SK-N-SH (cell line): Measurements from ENCODE around the gene ACSS1. TPM values are rescaled to one million over a fixed set of nuclear protein-coding genes. Genes with fewer than 3 reads are reported as not detected.

Experiments used
- CTCF ChIA-PET: fragments of 300-600, 350-600 bp; formaldehyde crosslinking; extraction: SDS; loops from one replicate; lab custom pipeline; 2021; lab: Yijun Ruan, JAX
- POLR2A ChIA-PET: fragments of 350-600 bp; sonication (Branson Sonifier 250); formaldehyde crosslinking; extraction: SDS; loops from one replicate; lab custom pipeline; 2020; ENCODE audit warnings: antibody characterized with exemption, inconsistent platforms; lab: Yijun Ruan, JAX
- DNase-seq: peaks from one replicate; pipeline ENCODE4 v3.0.0; 2012
- H2AFZ ChIP-seq: fragments of 200-600 bp; sonication (generic); 2 replicates; pipeline ENCODE4 v1.8.1; 2016; ENCODE audit warnings: antibody characterized with exemption, mild to moderate bottlenecking, low read depth
- H3F3A ChIP-seq: fragments of 200-600 bp; sonication (generic); replicated peaks from 2 replicates; pipeline ENCODE3; 2016; ENCODE audit warnings: antibody characterized with exemption, mild to moderate bottlenecking; ENCODE audit not compliant: insufficient read depth
- H3K27ac ChIP-seq, 2 experiments: fragments of 200-500 bp in 1 of 2; fragments of 200-600 bp in 1 of 2; sonication (Bioruptor generic) in 1 of 2; sonication (generic), shearing (Covaris generic) in 1 of 2; 2 replicates each; pipeline versions ENCODE4 v1.5.1 to v1.6.1; 2014 to 2016; ENCODE audit warnings: low read depth in 2 of 2, inconsistent platforms in 1 of 2, low read length in 1 of 2, mild to moderate bottlenecking in 1 of 2, mixed read lengths in 1 of 2
- H3K27me3 ChIP-seq: fragments of 200-600 bp; sonication (generic), shearing (Covaris generic); 2 replicates; pipeline ENCODE4 v1.6.1; 2016; ENCODE audit warnings: mixed run types; ENCODE audit not compliant: insufficient read depth
- H3K36me3 ChIP-seq, 2 experiments: fragments of 200-500 bp in 1 of 2; fragments of 200-600 bp in 1 of 2; sonication (Bioruptor generic) in 1 of 2; sonication (generic) in 1 of 2; replicated peaks in 1 of 2; 2 replicates each; pipeline versions ENCODE3 to v1.5.1; 2014 to 2016; ENCODE audit warnings: low read length in 1 of 2, mild to moderate bottlenecking in 1 of 2; ENCODE audit not compliant: insufficient read depth in 2 of 2, control insufficient read depth in 1 of 2
- H3K4me1 ChIP-seq, 2 experiments: fragments of 200-500 bp in 1 of 2; fragments of 200-600 bp in 1 of 2; sonication (Bioruptor generic) in 1 of 2; sonication (generic), shearing (Covaris generic) in 1 of 2; 2 replicates each; pipeline versions ENCODE4 v1.5.1 to v1.6.1; 2014 to 2016; ENCODE audit warnings: low read depth in 1 of 2, low read length in 1 of 2, mixed run types in 1 of 2; ENCODE audit not compliant: insufficient read depth in 2 of 2, control insufficient read depth in 1 of 2
- H3K4me2 ChIP-seq: fragments of 200-600 bp; sonication (generic), shearing (Covaris generic); 2 replicates; pipeline ENCODE4 v1.6.1; 2017; ENCODE audit warnings: mixed run types
- H3K4me3 ChIP-seq, 2 experiments: fragments of 200-500 bp in 1 of 2; fragments of 200-600 bp in 1 of 2; sonication (Bioruptor generic) in 1 of 2; sonication (generic), shearing (Covaris generic) in 1 of 2; 2 replicates each; pipeline versions ENCODE4 v1.5.1 to v1.8.1; 2014 to 2016; ENCODE audit warnings: low read depth in 2 of 2, inconsistent platforms in 1 of 2, low read length in 1 of 2, mild to moderate bottlenecking in 1 of 2, mixed read lengths in 1 of 2, moderate library complexity in 1 of 2
- H3K79me2 ChIP-seq: fragments of 200-600 bp; sonication (generic); 2 replicates; pipeline ENCODE4 v1.8.1; 2017; ENCODE audit warnings: mild to moderate bottlenecking; ENCODE audit not compliant: insufficient read depth
- H3K9ac ChIP-seq: fragments of 200-600 bp; sonication (generic); 2 replicates; pipeline ENCODE4 v1.6.1; 2017; ENCODE audit warnings: mixed run types
- H3K9me2 ChIP-seq: fragments of 200-600 bp; sonication (generic); 2 replicates; pipeline ENCODE4 v1.6.1; 2017; ENCODE audit warnings: mixed run types
- H3K9me3 ChIP-seq: fragments of 200-600 bp; sonication (generic); 2 replicates; pipeline ENCODE4 v1.6.1; 2017; ENCODE audit warnings: mixed run types, mild to moderate bottlenecking, moderate library complexity
- H4K20me1 ChIP-seq: fragments of 200-600 bp; sonication (generic); 2 replicates; pipeline ENCODE4 v1.6.1; 2017; ENCODE audit warnings: mild to moderate bottlenecking, mixed run types; ENCODE audit not compliant: insufficient read depth
- FOSL2 ChIP-seq: IDR thresholded peaks from 2 replicates; pipeline ENCODE4 v1.4.0; 2012; ENCODE audit warnings: low read depth, mild to moderate bottlenecking, moderate library complexity, borderline replicate concordance
- GATA2 ChIP-seq: sonication (generic); formaldehyde crosslinking; IDR thresholded peaks from 2 replicates; pipeline ENCODE4 v1.5.0; 2020; ENCODE audit warnings: mild to moderate bottlenecking, missing genetic modification reagents
- NRF1 ChIP-seq: IDR thresholded peaks from 2 replicates; pipeline ENCODE4 v1.6.1; 2012; ENCODE audit warnings: low read depth, mild to moderate bottlenecking, low read length
- PBX3 ChIP-seq: IDR thresholded peaks from 2 replicates; pipeline ENCODE4; 2012
- POLR2AphosphoS5 ChIP-seq: IDR thresholded peaks from 2 replicates; pipeline ENCODE4 v1.6.1; 2012; ENCODE audit warnings: low read depth, low read length
- RAD21 ChIP-seq: IDR thresholded peaks from 2 replicates; pipeline ENCODE4 v1.6.1; 2012; ENCODE audit warnings: mild to moderate bottlenecking, low read length
- SIN3A ChIP-seq: IDR thresholded peaks from 2 replicates; pipeline ENCODE4 v1.6.1; 2012; ENCODE audit warnings: low read depth, mild to moderate bottlenecking, low read length, moderate library complexity, borderline replicate concordance
- TEAD4 ChIP-seq: IDR thresholded peaks from 2 replicates; pipeline ENCODE4 v1.4.0; 2012; ENCODE audit warnings: mild to moderate bottlenecking, borderline replicate concordance; ENCODE audit not compliant: insufficient read depth
- USF2 ChIP-seq: fragments of 150-350 bp; IDR thresholded peaks from 2 replicates; pipeline ENCODE4 v1.6.1; 2017; ENCODE audit warnings: antibody characterized with exemption, low read length, low read depth, borderline replicate concordance
- WGBS: methylation state at CpG from one replicate; pipeline ENCODE4 v1.1.6; 2017; ENCODE audit warnings: low lambda C conversion rate; 5-methylcytosine and 5-hydroxymethylcytosine counted together
- polyA plus RNA-seq, 3 experiments: library from polyadenylated mRNA; depleted of rRNA; stranded (reverse); fragments of >200 nt; gene quantifications; 2 replicates each; pipeline ENCODE4 v1.2.3, GENCODE V29; 2012
- TF ChIP-seq, protein P1 (sequence below): IDR thresholded peaks from 2 replicates; pipeline ENCODE4 v1.6.1; 2012; ENCODE audit warnings: mild to moderate bottlenecking, low read depth, low read length, moderate library complexity

ACSS1 gene
- polyA plus RNA-seq, 1 of the 3 experiments (the other 2 are of a cell fraction): 2.0 TPM

DNA sequence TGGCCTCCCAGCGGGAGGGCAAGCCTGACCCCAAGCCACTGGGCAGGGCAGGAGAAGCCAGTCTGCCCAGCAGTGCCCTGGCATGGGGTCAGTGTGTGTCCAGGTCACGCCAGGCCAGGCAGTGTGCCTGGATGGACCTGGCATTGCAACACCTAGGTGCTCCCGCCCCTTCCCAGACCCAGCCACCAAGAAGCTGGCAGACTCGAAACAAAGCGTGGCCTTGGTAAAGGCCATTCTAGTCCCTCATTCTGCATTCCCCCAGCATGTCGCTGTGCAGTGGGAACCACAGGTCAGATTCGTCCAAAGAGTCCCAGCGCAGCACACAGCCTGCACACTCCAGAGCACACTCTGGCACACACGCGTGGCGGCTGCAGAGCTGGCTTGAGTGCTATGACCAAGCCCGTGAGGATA, 46.1 kb downstream of the ACSS1 start (continued):
- TF ChIP-seq POLR2AphosphoS5 (no peak), USF2 (no peak), RAD21 (no peak)

DNA sequence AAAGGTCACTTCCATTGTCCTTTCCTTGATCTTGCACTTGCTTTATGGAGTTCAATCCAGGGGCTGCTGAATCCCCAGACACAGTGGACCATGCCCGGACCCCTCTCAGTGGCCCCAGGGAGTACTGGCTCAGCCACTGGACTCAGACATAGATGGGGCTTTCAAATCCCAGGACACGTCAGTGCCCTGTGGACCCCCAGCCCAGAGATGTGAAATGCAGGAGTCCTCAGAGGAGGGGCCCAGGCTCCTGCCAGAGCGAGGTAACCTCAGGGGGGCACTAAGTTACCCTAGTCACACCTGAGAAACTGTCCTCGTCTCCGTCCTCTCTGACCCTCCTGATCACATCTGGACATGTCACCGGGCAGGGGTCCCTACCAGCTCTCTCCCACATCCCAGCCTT, 46.7 kb downstream of the ACSS1 start:
- no peaks in the 10 kb centered on the region; a peak in 1 of 4 replicates for H3K4me1 ChIP-seq
- no peaks in the 10 kb centered on the region for H3K9me2 ChIP-seq
- no peak overlapping the region for H3K4me2 ChIP-seq
- POLR2A ChIA-PET: no interaction called here
- DNase-seq: no peak
- CTCF ChIA-PET: interaction anchor here (3.0 kb wide), 1 partner anchor 16 kb away, joined by 9 read pairs; no protein-coding TSS in a partner anchor
- H3K27me3 ChIP-seq: no peaks in the 10 kb centered on the region
- no peak overlapping the region for H3K4me3 ChIP-seq
- H3K9ac ChIP-seq: no peak overlapping the region
- no peaks in the 10 kb centered on the region for H3K36me3 ChIP-seq
- H2AFZ ChIP-seq: no peak overlapping the region
- no peaks in the 10 kb centered on the region for H3K9me3 ChIP-seq
- H3K79me2 ChIP-seq: no peaks in the 10 kb centered on the region
- 80% methylated on average over 6 of the region's 6 CpGs for WGBS
- no peak overlapping the region for H3K27ac ChIP-seq
- TF ChIP-seq TEAD4 (no peak), FOSL2 (no peak), PBX3 (no peak), GATA2 (CRISPR knock-in tag) (no peak), SIN3A (no peak), NRF1 (no peak)
- TF ChIP-seq, protein P1, sequence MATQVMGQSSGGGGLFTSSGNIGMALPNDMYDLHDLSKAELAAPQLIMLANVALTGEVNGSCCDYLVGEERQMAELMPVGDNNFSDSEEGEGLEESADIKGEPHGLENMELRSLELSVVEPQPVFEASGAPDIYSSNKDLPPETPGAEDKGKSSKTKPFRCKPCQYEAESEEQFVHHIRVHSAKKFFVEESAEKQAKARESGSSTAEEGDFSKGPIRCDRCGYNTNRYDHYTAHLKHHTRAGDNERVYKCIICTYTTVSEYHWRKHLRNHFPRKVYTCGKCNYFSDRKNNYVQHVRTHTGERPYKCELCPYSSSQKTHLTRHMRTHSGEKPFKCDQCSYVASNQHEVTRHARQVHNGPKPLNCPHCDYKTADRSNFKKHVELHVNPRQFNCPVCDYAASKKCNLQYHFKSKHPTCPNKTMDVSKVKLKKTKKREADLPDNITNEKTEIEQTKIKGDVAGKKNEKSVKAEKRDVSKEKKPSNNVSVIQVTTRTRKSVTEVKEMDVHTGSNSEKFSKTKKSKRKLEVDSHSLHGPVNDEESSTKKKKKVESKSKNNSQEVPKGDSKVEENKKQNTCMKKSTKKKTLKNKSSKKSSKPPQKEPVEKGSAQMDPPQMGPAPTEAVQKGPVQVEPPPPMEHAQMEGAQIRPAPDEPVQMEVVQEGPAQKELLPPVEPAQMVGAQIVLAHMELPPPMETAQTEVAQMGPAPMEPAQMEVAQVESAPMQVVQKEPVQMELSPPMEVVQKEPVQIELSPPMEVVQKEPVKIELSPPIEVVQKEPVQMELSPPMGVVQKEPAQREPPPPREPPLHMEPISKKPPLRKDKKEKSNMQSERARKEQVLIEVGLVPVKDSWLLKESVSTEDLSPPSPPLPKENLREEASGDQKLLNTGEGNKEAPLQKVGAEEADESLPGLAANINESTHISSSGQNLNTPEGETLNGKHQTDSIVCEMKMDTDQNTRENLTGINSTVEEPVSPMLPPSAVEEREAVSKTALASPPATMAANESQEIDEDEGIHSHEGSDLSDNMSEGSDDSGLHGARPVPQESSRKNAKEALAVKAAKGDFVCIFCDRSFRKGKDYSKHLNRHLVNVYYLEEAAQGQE: no peak
- no peaks in the 10 kb centered on the region for H4K20me1 ChIP-seq
- H3F3A ChIP-seq: no peaks in the 10 kb centered on the region
